KMS-11 (cell line): Measurements from ENCODE around the gene PPP2CA.
"Not testable (repeated sequence)": the region's sequence is repeated elsewhere in the genome, so short reads cannot be mapped to it uniquely, and the experiment has no call there.

Experiments
- H2AFZ ChIP-seq: fragments of 200-600 bp; sonication (generic); 2 replicates; pipeline ENCODE4 v1.6.1; 2016; ENCODE audit warnings: antibody characterized with exemption, mixed run types, low read depth
- H3K27ac ChIP-seq: fragments of 200-600 bp; sonication (generic); 2 replicates; pipeline ENCODE4 v1.6.1; 2016; ENCODE audit warnings: mild to moderate bottlenecking, mixed run types
- H3K27me3 ChIP-seq: fragments of 200-600 bp; sonication (generic); 2 replicates; pipeline ENCODE4 v1.6.1; 2017; ENCODE audit warnings: mild to moderate bottlenecking, low read depth, mixed run types, moderate library complexity; ENCODE audit not compliant: insufficient read depth
- H3K36me3 ChIP-seq: fragments of 200-600 bp; sonication (generic); 2 replicates; pipeline ENCODE4 v1.6.1; 2017; ENCODE audit warnings: mild to moderate bottlenecking, mixed run types; ENCODE audit not compliant: insufficient read depth
- H3K4me1 ChIP-seq: fragments of 200-600 bp; sonication (generic); 2 replicates; pipeline ENCODE4 v1.6.1; 2016; ENCODE audit warnings: mild to moderate bottlenecking, low read depth, mixed run types; ENCODE audit not compliant: poor library complexity, severe bottlenecking
- H3K4me2 ChIP-seq: fragments of 200-600 bp; sonication (generic); 2 replicates; pipeline ENCODE4 v1.7.0; 2016; ENCODE audit warnings: mild to moderate bottlenecking, mixed run types
- H3K4me3 ChIP-seq: fragments of 200-600 bp; sonication (generic); IDR thresholded peaks from 2 replicates; pipeline ENCODE4 v1.6.1; 2017; ENCODE audit warnings: low read depth, low read length, mixed read lengths; ENCODE audit not compliant: insufficient read depth
- H3K79me2 ChIP-seq: fragments of 200-600 bp; sonication (generic); 2 replicates; pipeline ENCODE4 v1.6.1; 2016; ENCODE audit warnings: low read depth, mixed run types; ENCODE audit not compliant: insufficient read depth
- H3K9ac ChIP-seq: fragments of 200-600 bp; sonication (generic); 2 replicates; pipeline ENCODE4 v1.6.1; 2016; ENCODE audit warnings: mild to moderate bottlenecking, mixed run types
- H4K20me1 ChIP-seq: fragments of 200-600 bp; sonication (generic); 2 replicates; pipeline ENCODE4 v1.6.1; 2016; ENCODE audit warnings: mild to moderate bottlenecking, mixed run types; ENCODE audit not compliant: insufficient read depth
- TF ChIP-seq, protein P1 (sequence below): fragments of 200-600 bp; sonication (generic); conservative IDR thresholded peaks from 2 replicates; pipeline ENCODE4 v1.6.1; 2017; ENCODE audit warnings: low read depth, mild to moderate bottlenecking, antibody characterized with exemption, low read length, moderate library complexity, mixed read lengths

The PPP2CA gene

DNA sequence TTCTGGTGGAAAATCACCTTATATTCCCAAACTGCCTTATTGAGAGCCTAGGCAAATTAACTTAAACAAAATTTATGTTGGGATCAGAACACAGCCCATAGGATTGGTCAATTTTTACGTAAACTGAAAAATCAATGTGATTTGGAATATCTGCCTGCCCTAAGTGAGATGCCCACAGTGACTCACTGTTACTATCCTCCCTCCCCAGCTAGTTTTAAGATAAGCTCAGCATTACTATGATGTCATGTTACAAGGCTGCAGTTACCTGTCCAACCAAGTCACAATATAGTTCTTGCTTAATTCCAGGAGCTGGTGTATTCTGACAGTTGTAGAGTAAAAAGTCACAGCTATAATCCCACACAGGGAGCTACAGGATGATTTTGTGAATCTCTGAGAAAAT, 72.2 kb downstream of the PPP2CA start:
- H3K79me2 ChIP-seq: no peaks in the 10 kb centered on the region
- H2AFZ ChIP-seq: no peak overlapping the region
- TF ChIP-seq, protein P1, sequence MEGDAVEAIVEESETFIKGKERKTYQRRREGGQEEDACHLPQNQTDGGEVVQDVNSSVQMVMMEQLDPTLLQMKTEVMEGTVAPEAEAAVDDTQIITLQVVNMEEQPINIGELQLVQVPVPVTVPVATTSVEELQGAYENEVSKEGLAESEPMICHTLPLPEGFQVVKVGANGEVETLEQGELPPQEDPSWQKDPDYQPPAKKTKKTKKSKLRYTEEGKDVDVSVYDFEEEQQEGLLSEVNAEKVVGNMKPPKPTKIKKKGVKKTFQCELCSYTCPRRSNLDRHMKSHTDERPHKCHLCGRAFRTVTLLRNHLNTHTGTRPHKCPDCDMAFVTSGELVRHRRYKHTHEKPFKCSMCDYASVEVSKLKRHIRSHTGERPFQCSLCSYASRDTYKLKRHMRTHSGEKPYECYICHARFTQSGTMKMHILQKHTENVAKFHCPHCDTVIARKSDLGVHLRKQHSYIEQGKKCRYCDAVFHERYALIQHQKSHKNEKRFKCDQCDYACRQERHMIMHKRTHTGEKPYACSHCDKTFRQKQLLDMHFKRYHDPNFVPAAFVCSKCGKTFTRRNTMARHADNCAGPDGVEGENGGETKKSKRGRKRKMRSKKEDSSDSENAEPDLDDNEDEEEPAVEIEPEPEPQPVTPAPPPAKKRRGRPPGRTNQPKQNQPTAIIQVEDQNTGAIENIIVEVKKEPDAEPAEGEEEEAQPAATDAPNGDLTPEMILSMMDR: no peak
- H3K27me3 ChIP-seq: no peaks in the 10 kb centered on the region
- no peak overlapping the region for H3K27ac ChIP-seq
- no peak overlapping the region for H3K9ac ChIP-seq
- H3K4me2 ChIP-seq: no peak overlapping the region
- no peak overlapping the region for H3K4me3 ChIP-seq
- H3K36me3 ChIP-seq: peaks cover 10% of the 10 kb centered on the region; the same call in 1 of the 2 replicates
- no peaks in the 10 kb centered on the region for H4K20me1 ChIP-seq
- H3K4me1 ChIP-seq: no peaks in the 10 kb centered on the region

DNA sequence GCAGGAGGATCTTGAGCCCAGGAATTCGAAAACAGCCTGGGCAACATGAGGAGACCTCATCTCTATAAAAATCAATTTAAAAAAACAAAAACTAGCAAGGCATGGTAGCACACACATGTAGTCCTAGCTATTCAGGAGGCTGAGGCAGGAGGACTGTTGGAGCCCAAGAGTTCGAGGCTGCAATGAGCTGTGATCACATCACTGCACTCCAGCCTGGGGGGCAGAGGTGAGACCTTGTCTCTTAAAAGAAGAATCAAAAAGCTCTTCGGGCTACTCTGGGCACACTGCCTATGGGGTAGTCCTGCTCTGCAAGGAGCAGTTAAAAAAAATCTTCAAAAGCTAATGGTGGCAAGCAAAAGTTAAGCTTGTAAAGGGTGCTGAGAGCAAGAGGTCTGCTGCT, 72.6 kb downstream of the PPP2CA start:
- Histone ChIP-seq H3K27me3 (no peaks in the 10 kb centered on the region), H3K4me3 (no peak overlapping the region), H3K4me2 (no peak overlapping the region), H3K36me3 (peaks cover 10% of the 10 kb centered on the region; the same call in 1 of the 2 replicates), H4K20me1 (no peaks in the 10 kb centered on the region), H3K9ac (no peak overlapping the region), H3K4me1 (no peaks in the 10 kb centered on the region), H3K79me2 (peaks cover 1% of the 10 kb centered on the region; the same call in 1 of the 2 replicates), H3K27ac (no peak overlapping the region), H2AFZ (no peak overlapping the region)
- TF ChIP-seq, protein P1: no peak

DNA sequence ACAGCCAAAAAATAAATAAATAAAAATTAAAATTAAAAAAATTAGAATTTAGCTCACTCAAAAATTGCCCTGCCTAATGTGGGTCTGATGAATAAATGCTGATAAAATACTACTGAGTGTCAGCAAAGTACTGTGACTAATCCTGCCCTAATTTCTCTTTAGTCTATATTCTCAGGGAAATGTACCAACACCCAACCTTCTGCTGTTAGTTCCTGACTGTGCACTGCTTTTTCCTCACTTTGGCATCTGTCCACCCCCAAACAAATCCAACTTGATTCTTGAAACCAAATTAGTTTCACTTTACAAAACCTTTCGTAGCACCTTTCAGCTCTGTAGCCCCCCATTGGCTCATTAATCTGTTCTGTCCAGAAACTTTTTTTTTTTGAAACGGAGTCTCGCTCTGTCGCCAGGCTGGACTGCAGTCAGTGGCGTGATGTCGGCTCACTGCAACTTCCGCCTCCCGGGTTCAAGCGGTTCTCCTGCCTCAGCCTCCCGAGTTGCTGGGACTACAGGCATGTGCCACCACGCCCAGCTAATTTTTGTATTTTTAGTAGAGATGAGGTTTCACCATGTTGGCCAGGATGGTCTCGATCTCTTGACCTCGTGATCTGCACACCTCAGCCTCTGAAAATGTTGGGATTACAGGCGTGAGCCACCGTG, 73.6 kb downstream of the PPP2CA start:
- H3K79me2 ChIP-seq, H3K27ac ChIP-seq, H3K27me3 ChIP-seq, H3K4me2 ChIP-seq, H3K4me1 ChIP-seq, H3K9ac ChIP-seq, H3K4me3 ChIP-seq, H4K20me1 ChIP-seq, H2AFZ ChIP-seq, H3K36me3 ChIP-seq: not testable (repeated sequence)

DNA sequence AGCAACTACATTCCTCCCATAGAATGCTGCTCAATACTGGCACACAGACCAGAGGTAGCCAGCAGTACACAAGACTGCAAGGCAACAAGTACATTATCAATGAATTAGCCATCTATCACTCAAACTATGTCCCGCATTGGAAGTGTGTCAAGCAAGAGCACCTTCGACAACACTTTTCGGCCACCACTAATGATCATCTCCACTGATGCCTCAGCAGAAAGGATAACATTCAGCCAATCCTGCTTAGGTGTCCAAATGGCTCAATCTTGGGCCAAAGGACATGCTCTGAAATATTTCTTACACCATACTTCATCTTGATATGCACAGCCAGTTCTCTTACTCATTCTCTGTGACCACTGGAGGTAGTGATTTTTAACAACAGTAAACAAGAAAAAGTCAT, 74.2 kb downstream of the PPP2CA start:
- Histone ChIP-seq H3K27ac (no peak overlapping the region), H3K79me2 (peaks cover 4% of the 10 kb centered on the region; the same call in 1 of the 2 replicates), H3K36me3 (peaks cover 10% of the 10 kb centered on the region; the same call in 1 of the 2 replicates), H3K4me1 (no peaks in the 10 kb centered on the region), H2AFZ (no peak overlapping the region), H3K27me3 (no peaks in the 10 kb centered on the region), H4K20me1 (no peaks in the 10 kb centered on the region), H3K4me2 (no peak overlapping the region), H3K4me3 (no peak overlapping the region), H3K9ac (no peak overlapping the region)
- TF ChIP-seq, protein P1: no peak

DNA sequence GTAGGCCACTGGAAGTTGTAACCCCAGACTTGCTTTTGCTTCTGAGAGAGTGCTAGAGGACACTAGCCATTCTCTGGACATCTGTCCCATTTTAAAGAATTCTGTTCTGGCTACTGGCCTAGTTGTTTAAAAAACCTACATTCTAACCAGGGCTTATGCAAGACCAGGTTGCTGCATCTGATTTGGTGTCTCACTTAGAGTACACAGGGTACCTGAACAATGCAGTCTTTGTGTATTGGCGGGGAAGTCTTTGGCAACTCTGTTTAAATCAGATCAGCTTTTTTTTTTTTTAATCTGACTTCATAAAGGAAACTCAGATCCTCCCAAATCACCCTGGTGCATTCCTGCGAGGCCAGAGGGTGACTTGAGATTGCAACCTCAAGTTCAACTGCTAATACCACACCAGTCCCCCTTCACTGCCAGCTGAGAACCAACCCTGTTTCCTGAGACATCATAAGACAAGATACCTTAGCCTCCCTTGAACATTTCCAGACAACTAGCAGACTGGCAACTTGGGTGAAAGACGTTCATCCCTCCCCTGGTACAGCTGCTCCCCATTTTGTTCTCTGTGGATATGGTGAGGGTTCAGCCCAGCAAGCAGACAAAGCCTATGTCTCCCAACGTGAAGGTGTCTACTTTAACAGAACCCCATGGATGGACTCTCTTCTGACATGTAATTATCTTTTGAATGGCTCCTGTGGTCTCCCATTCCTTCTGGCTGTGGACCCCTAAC, 76.1 kb downstream of the PPP2CA start:
- peaks cover 6% of the 10 kb centered on the region; the same call in 1 of the 2 replicates for H3K36me3 ChIP-seq

More for the DNA sequence above, 76.1 kb downstream of the PPP2CA start:
- Histone ChIP-seq H3K9ac (no peak overlapping the region), H3K4me1 (no peaks in the 10 kb centered on the region), H3K4me3 (no peak overlapping the region), H2AFZ (no peak overlapping the region), H4K20me1 (no peaks in the 10 kb centered on the region), H3K27me3 (no peaks in the 10 kb centered on the region), H3K27ac (no peak overlapping the region), H3K4me2 (no peak overlapping the region), H3K79me2 (peaks cover 4% of the 10 kb centered on the region; the same call in 1 of the 2 replicates)
- TF ChIP-seq, protein P1: no peak
